GM19468 (cell line): ENCODE results near the gene EFEMP1.
A peak's percentile ranks its signal among the peaks of the same experiment; 100 is the strongest.

ENCODE experiments used
- ATAC-seq: cut with Tn5 transposase; IDR thresholded peaks from one replicate; pipeline ENCODE4 v1.9.1; 2021; ENCODE audit warnings: mild to moderate bottlenecking, moderate library complexity, moderate number of reproducible peaks; ENCODE audit not compliant: unreplicated experiment; ENCODE audit errors: extremely low read depth

The EFEMP1 gene, protein sequence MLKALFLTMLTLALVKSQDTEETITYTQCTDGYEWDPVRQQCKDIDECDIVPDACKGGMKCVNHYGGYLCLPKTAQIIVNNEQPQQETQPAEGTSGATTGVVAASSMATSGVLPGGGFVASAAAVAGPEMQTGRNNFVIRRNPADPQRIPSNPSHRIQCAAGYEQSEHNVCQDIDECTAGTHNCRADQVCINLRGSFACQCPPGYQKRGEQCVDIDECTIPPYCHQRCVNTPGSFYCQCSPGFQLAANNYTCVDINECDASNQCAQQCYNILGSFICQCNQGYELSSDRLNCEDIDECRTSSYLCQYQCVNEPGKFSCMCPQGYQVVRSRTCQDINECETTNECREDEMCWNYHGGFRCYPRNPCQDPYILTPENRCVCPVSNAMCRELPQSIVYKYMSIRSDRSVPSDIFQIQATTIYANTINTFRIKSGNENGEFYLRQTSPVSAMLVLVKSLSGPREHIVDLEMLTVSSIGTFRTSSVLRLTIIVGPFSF

DNA sequence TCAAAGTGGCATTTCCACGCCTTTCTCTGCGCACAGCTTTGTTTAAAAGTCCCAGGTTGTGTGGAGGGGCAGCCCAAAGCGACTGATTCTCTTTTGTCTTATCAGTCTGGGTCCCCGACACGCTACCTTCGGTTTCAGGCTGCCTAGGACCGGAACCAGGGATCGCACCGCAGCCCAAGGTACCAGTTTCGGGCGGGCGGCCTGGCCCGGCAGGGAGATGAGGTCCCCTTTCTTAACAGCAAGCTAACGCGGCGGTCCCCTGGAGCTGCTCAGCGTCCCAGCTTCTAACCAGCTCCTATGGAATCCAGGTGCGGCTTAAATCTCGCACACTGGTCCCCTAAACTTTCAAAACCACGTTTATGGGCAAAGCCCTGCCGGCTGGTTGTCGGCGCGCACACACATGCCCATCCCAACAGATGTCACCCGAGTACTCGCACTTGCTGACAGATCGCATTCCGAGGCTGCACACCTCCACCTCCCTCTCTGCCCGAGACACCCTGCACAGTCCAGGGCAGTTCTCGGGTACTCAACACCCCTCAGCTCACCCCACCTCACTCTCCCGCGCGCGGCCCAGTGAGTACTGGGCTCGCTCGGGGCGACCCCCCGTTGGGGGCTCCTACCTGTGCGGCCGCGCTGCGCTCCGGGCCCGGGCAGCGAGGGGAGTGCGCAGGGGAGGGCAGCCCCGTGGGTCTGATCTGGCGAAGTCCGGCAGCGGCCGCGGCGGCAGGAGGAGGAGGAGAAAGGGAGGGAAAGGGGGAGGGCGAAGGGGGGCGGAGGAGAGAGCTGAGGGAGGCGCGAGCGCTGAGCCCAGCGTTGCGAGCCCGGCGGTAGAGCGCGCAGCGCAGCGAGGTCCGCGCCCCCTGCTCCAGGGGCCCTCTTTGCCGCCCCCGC lies at the start of gene EFEMP1:
Gene EFEMP1, minus strand, starts transcription at position 692 of the 891 bp plus-strand sequence. CDS start 1,342 bp downstream, outside the sequence.
- no peak for ATAC-seq

DNA sequence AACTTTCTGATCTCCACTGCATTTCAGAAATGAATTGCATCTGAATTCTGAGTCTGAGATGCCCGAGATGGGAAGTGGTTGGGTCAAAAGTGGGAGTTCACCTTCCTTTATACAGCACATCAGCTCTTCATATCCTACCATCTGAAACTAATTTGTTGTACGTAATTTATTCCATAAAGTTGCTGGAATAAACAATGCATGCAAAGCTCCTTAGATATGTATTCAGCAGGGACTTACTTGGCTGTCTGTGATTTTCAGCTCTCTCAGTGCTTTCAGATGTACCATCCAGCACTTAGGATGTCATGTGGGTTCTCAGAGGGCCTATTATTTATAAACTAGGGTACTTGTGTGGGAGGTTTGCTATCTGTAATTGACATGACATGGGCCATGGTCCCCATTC lies 46.9 kb upstream of the EFEMP1 start:
- no peak for ATAC-seq

DNA sequence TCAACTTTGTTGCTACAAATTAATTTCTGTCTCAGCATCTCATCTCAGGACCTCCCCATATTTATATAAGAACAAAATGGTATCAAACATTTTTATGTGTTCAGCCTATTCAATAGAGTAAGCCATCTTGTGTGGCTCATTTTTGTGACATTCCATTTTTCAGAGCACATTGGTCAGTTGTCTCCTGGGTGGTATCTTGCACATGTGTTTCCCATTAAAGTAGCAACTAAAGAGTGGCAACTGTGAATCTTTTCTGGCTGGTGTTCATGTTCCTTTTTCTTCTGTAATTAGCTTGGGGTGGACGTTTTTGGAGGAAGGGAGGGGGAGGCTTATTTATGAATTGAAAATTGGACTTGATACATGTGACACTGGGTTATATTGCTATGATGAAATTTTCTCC lies 45.4 kb upstream of the EFEMP1 start:
- no peak for ATAC-seq

DNA sequence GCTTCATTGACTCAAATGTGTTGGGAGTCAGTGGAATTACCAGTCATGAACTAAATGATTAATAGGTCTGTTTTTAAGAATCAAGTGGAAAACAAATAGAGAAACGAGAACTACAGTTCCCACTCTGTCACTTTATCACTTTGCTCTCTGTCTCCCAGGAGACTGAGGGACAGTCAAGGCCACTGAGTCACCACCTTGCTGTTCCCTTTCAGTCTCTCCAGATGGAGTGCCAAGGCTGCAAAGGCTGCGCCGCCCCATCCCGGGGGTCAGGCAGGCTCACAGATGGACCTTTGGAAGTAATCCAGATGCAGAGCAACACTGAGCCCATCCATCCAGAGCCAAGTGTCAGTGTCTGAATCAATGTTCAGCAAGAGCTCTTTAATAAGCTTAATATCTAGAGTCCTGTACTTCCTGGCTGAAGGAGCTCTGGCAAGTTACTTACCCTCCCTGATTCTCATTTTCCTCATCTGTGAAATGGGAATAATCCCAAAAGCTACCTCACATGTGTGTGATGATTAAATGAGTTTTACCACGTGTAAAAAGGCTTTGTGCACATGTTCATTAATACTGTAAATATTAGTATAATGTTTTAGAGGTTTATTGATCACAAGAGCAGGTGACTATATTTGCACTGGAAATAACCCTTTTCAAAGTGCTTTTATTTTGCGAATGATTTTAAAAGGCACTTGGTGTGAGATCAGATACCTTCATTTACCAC lies 43.0 kb upstream of the EFEMP1 start:
- no peak for ATAC-seq

DNA sequence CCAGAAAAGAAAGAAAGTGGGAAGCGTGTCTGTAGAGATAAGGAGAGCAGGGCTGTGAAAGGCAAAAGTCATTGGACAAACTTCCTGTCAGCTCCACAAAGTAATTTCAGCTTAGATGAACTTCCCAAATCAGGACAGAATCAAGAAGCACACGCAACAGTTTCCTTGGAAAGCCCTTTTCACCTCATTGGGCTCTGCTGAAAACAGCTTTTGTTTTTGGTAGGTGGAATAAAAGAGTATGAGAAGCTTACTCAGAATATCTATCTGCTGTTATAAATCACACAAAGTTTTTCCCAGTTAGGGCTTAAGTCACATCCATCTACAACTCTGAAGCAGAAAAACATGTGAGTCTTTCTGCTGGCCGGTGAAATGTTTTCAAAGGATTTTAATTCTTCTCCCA lies 42.4 kb upstream of the EFEMP1 start:
- ATAC-seq: no peak

DNA sequence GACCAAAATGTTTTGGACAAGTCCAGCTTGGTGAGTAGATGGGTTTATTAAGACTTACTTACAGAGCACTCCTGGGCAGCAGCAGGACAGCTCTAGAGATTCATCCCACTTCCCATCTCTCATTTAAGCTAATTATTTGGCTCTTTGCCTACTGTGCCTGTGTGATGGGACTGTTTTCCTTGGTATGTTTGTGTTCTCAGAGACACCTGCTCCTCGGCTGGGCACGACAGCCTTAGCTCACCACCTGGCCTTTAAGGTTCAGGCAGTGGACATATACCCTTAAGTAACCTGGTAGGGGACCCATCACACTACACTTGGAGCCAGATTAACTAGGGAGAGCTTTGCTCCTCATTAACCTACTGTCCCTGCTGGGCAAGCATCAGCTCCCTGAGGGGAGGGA lies 41.7 kb upstream of the EFEMP1 start:
- no peak for ATAC-seq

DNA sequence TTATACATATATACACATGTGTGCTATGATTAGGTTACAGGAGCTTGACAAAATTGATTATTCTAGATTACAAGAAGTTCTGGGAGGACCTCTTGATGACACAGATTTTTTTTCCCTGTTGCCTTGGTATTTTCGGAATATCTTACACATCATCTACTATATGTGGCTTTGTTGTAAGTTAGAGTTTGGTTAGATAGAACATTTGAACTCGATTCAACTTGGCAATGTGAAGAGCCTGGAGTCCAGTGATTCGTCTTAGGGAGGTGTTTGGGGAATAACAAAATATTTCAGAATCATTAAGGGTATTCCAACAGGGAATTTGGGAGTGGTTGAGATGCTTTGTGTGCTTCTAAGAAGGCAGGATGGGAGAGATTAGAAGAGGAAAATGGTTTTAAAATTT lies 39.3 kb upstream of the EFEMP1 start:
- no peak for ATAC-seq

DNA sequence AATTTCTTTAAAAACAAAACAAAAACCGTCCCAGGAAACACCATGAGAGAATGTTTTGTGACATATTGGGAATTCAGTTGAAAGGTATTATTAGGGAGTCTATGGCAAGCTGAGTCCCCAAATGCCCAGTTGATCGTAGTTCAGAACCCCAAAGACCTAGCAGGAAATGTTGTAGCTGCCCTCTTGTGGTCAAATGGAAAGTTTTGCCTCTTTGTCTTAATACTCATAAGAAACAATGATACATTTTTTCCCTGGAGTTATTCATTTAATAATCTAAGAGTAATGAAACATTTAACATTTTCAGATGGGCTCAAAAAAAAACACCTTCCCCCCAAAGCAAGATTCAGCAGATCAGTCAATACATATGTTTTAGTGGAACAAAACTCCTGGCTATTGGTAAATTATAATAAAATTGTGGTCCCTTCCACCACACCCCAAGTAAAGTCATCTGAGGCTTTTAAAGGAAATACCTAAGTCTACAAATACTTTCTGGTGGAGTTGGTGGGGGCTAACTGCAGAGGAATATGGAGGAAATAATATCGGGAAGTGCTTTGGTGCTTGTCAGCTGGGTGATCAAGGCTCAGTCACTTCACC lies 37.8 kb upstream of the EFEMP1 start:
- peak; percentile 41 for ATAC-seq

DNA sequence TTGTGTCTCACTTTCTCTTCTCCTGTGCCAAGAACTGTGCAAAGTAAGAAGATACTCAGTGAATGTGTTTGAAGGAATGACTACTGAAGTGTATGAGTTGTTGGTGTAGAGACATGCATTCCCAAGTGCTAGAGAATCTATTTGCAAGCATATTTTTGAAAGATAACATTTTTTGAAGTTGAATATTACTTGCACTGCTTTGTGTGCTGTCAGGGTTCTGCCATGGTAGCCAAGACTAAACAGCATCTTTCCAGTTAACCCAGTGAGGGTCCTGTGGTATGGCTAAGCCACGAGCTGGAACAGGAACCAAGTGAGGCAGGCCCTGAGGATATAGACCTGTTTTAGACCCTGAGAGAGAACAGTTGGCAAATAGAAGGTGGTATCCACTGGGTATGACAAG lies 35.2 kb upstream of the EFEMP1 start:
- ATAC-seq: no peak

DNA sequence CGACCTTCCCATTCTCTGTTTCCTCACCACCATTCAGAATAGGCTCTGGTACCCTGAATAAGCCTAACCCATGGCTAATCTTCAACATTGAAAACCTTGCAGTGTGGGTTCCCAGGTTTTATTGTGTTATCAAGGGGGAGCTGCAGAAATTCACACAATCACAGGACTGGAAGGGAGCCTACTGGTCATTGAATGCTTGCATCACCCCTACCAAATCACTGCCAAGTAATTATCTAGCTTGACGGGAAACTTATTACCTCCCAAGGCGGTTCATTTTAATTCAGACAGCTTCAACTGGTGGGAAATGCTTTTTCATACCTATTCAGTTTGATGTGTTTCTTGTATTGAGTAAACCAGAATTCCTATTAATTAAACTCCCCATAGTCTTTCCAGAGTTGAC lies 33.6 kb upstream of the EFEMP1 start:
- no peak for ATAC-seq

DNA sequence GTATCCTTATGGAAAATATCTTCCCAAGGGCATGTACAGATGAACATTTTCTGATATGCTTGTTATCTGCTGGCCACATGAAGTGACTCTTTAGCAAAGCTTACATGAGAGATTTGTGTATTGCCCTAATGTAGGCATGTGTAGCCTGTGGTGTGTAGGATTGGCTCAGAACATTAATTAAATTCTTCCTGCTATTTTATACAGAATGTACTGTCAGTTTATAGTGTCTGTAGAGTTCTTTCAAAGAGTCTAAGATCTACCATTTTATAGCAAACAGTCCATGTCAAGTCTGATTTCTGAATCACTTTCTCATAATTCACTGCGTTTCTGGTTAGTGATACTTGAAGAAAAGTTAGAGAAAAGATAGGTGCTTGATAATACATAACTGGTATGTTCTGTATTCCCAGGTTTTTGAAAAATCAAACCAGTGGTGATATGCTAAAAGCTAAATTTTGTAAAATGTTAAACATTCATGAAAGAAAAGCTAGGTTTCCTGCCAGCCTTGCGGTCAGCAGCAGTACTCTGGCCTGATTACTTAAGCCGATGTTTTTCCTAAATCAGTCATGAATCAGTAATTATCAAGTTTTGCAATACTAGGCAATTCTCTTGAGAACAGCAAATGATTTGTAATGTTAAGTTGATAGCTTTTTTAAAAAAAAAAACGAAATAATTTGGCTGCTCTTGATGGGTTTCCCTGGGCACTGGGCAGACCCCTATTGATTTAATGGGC lies 30.9 kb upstream of the EFEMP1 start:
- no peak for ATAC-seq

DNA sequence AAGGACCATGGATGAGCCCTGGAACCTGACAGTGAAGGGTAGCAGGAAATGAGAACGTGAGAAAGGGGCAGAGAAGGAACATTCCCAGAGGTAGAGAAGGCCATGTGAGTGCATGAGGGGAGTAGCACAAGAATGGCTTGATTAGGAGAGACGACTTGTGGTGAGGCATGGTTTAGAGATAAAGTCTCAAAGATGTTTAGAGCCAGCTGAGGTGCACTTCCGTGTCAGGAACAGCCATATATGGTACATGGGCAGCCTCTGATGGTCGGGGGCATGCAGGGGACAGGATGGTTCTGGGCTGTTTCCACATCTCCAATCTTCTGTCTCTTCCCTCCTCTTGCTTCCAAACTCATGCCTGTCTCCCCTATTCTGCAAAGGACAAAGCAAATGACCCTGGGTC lies 28.8 kb upstream of the EFEMP1 start:
- ATAC-seq: no peak

DNA sequence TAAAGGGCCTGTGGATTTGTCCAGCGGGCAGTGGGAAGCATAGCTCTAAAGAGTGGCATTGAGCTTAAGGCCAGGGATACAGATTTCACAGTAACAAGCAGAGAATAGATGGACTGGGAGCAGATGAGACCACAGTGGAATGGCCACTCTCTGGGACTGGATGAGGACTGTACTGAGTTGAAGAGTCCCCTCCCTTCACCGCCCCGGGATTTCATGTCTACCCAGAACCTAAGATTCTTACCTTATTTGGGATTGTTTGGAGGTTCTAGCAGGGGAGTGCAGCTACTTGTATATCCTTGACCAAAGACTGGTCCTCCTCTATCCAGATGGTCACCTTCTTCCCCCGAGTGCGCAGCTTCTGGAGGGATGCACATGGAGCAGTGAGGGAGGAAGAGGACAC lies 28.0 kb upstream of the EFEMP1 start:
- no peak for ATAC-seq

DNA sequence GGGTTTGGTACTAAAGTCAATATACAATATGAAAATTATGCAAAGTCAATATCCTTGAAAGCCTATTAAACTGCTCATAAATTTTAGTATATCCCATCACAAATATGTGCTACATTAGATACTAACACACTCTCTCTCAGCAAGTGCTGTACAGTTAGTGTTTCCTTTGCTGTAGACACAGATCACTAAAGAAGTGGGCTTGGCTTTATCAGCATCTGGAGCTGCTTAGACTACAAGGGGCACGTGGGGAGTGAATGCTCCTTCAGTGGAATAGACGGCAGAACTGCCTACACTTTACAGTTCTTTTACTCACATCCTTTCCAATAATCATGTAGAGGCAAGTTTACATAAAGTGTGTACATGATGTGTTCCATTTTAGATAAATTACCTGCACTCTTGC lies 26.0 kb upstream of the EFEMP1 start:
- ATAC-seq: no peak

DNA sequence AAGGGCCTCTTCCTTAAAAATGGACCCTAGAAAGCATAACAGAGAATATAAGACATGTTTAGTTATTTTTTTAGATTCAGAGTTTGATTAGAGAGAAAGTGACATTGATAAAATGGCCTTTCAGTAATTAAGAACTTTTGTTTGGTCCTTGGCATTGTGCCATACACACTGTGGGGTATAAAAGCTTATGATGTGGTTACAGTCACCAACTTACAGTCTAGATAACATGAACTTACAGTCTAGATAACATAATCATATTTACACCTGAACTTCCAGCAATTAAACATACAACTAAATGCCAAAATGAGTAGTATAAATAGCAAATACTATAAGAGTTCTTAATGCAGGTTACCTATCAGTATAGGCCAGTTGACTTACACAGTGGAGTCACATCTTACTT lies 25.6 kb upstream of the EFEMP1 start:
- no peak for ATAC-seq

DNA sequence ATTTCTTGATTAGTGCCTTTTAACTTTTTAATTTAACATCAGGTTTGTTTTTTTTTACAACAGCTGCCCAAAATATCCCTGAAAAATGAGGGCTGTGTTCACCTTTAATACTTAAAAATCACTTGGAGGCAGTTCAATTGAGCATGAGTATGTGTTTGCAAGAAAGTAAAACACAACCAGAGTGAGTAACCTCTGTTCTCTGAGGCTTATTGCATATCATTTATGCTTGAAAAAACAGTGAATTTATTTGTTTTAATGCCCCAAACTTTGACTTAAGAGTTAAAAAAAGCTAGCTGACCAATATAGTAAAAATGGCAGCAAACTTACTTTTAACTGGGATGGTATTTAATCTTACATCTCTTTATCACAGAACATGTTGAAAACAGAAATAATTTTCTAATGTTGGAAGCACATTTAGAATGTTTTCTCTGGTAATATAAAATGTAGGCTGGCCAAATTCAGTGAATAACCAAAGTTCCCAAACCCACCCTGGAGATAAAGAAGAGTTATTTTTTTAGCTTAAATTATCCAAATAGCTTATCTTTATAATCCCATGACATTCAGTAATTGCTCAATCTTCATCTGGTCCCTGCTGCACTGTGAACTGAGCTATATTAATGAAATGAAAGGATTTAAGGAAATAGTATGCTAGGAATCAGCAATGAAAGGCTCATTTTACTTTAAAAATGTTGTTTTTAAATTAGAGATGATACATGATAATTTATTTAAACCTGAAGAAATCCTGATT lies 24.8 kb upstream of the EFEMP1 start:
- ATAC-seq: no peak

DNA sequence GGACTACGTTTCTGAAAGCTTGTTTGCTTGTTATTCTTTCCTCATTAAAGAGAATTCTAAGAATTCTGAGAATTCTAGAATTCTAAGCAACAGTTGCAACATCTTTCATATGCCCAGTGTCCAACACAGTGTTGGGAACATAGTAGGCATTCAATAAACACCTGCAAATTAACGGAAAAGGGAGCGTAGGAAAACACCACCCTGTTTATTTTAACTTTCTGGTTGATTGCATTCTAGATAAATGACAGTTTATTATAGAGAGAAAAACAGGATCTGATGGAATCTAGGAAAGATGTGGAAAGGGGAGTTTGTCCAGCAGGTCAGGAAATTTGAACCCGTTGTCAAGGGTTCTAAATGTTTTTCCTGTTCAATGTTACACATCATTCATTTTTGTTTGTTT lies 24.2 kb upstream of the EFEMP1 start:
- ATAC-seq: no peak

DNA sequence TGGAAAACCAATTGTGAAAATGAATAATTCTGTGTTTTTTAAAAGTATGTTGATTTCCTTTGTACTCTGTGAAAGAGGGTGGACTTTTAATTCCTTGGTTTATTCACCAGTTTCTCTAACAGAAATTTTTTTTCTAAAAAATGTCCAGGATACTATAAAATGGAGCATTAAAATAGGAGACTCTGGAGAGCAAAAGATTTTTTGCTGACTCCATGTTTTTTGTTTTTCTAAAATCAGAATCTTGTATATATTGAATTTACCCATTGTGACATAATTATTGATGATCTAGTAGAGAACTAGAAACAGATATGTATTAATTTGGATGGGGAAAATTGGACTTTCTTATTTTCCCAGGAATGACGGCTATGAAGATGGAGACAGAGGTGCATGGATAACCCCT lies 23.2 kb upstream of the EFEMP1 start:
- ATAC-seq: no peak

DNA sequence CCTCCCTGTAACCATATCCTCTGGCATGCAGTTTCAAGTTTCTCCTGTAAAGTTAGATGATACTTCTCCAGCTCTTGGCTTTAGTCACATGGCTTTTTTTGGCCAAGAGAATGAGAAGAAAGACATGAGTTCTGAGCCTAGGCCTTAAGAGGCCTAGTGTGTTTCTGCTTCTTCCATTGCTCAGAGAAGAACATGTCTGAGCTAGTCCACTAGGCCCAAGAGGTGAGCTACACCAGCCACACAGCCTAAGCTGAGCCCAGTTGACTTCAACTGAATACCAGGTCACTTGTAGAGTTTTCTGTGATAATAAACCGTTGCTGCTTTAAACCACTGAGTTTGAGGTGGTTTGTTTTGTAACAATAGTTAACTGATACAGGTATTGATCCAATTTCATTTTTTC lies 19.9 kb upstream of the EFEMP1 start:
- ATAC-seq: no peak
